HepG2 (cell line): Measurements from ENCODE around the gene HSD11B2. TPM values are rescaled to one million over a fixed set of nuclear protein-coding genes. Genes with fewer than 3 reads are reported as not detected.

Experiments used
- ASH2L ChIP-seq: fragments of 300-600, 200-600 bp; sonication (generic); IDR thresholded peaks from 2 replicates; pipeline ENCODE4 v1.7.0; 2017; ENCODE audit warnings: low read depth, mild to moderate bottlenecking, moderate library complexity, mixed read lengths, low read length; ENCODE audit not compliant: insufficient read length
- CBFB ChIP-seq: sonication (generic); formaldehyde crosslinking; IDR thresholded peaks from 2 replicates; pipeline ENCODE4 v1.4.0; 2020; ENCODE audit warnings: missing genetic modification reagents
- DMTF1 ChIP-seq: sonication (generic); formaldehyde crosslinking; IDR thresholded peaks from 2 replicates; pipeline ENCODE4 v1.4.0; 2020; ENCODE audit warnings: mild to moderate bottlenecking, missing genetic modification reagents
- MEIS1 ChIP-seq: sonication (generic); formaldehyde crosslinking; IDR thresholded peaks from 2 replicates; pipeline ENCODE4 v1.9.0; 2021; ENCODE audit warnings: mild to moderate bottlenecking, missing genetic modification reagents, moderate library complexity, borderline replicate concordance
- NCOR1 ChIP-seq: fragments of 200-600 bp; sonication (generic); IDR thresholded peaks from 2 replicates; pipeline ENCODE4 v1.7.0; 2017; ENCODE audit warnings: antibody characterized with exemption, low read length, borderline replicate concordance
- ONECUT2 ChIP-seq: sonication (generic); formaldehyde crosslinking; IDR thresholded peaks from 2 replicates; pipeline ENCODE4 v1.4.0; 2020; ENCODE audit warnings: missing genetic modification reagents
- SAP130 ChIP-seq: IDR thresholded peaks from 2 replicates; pipeline ENCODE4 v1.6.1; 2016; ENCODE audit warnings: low read depth
- SMAD1 ChIP-seq: sonication (generic); formaldehyde crosslinking; IDR thresholded peaks from 2 replicates; pipeline ENCODE4 v1.4.0; 2020; ENCODE audit warnings: missing genetic modification reagents, low read depth, mild to moderate bottlenecking, borderline replicate concordance
- SMAD3 ChIP-seq: sonication (generic); formaldehyde crosslinking; IDR thresholded peaks from 2 replicates; pipeline ENCODE4 v1.4.0; 2020; ENCODE audit warnings: missing genetic modification reagents
- SMYD3 ChIP-seq: sonication (generic); formaldehyde crosslinking; IDR thresholded peaks from 2 replicates; pipeline ENCODE4 v1.8.1; 2023; ENCODE audit warnings: mild to moderate bottlenecking, missing genetic modification reagents
- SRSF4 ChIP-seq: fragments of 200-400 bp; formaldehyde crosslinking; IDR thresholded peaks from one replicate; pipeline ENCODE4 v1.6.1; 2018; ENCODE audit warnings: mild to moderate bottlenecking, low read depth, low read length, moderate library complexity; ENCODE audit not compliant: poor library complexity, severe bottlenecking
- TFE3 ChIP-seq: IDR thresholded peaks from 2 replicates; pipeline ENCODE4 v1.6.1; 2016
- WIZ ChIP-seq: sonication (generic); formaldehyde crosslinking; IDR thresholded peaks from 2 replicates; pipeline ENCODE4 v1.5.1; 2020; ENCODE audit warnings: mild to moderate bottlenecking, missing genetic modification reagents
- ZFP1 ChIP-seq: IDR thresholded peaks from 2 replicates; pipeline ENCODE4 v1.6.1; 2016
- ZFP82 ChIP-seq: sonication (generic); formaldehyde crosslinking; IDR thresholded peaks from 2 replicates; pipeline ENCODE4 v1.5.1; 2020; ENCODE audit warnings: mild to moderate bottlenecking, missing genetic modification reagents, borderline replicate concordance
- ZFX ChIP-seq: sonication (generic); formaldehyde crosslinking; IDR thresholded peaks from 2 replicates; pipeline ENCODE4 v1.4.0; 2020; ENCODE audit warnings: mild to moderate bottlenecking, low read depth, missing genetic modification reagents, moderate library complexity
- ZNF329 ChIP-seq: sonication (generic); formaldehyde crosslinking; IDR thresholded peaks from 2 replicates; pipeline ENCODE4 v1.9.0; 2021; ENCODE audit warnings: low read depth, mild to moderate bottlenecking, missing genetic modification reagents
- ZNF333 ChIP-seq: sonication (generic); formaldehyde crosslinking; IDR thresholded peaks from 2 replicates; pipeline ENCODE4 v1.4.0; 2020; ENCODE audit warnings: mild to moderate bottlenecking, missing genetic modification reagents, borderline replicate concordance
- ZNF562 ChIP-seq: sonication (generic); formaldehyde crosslinking; IDR thresholded peaks from 2 replicates; pipeline ENCODE4 v1.8.0; 2022; ENCODE audit warnings: missing genetic modification reagents, borderline replicate concordance
- ZNF567 ChIP-seq: sonication (generic); formaldehyde crosslinking; IDR thresholded peaks from 2 replicates; pipeline ENCODE4 v1.8.1; 2023; ENCODE audit warnings: mild to moderate bottlenecking, missing genetic modification reagents, borderline replicate concordance
- ZNF776 ChIP-seq: sonication (generic); formaldehyde crosslinking; IDR thresholded peaks from 2 replicates; pipeline ENCODE4 v1.4.0; 2020; ENCODE audit warnings: mild to moderate bottlenecking, missing genetic modification reagents
- polyA plus RNA-seq, 8 experiments: library from polyadenylated mRNA; depleted of rRNA in 3 of 8; stranded (reverse) in 7 of 8; unstranded in 1 of 8; fragments of >200 nt; fragmentation: Illumina TruSeq in 4 of 8; extraction: Trizol in 4 of 8; gene quantifications; 2 replicates each; pipeline versions ENCODE4 v1.2.1 to v1.2.3, GENCODE V29; 2011 to 2016; ENCODE audit warnings: low read depth in 4 of 8, missing spikeins in 1 of 8, mixed read lengths in 1 of 8; ENCODE audit not compliant: insufficient read depth in 1 of 8
- total RNA-seq, 5 experiments: library from RNA; depleted of rRNA; stranded (reverse); fragments of >200 nt; fragmentation: Illumina TruSeq; extraction: Trizol; gene quantifications; 2 replicates each; pipeline ENCODE4 v1.2.3, GENCODE V29; 2016; ENCODE audit warnings: low read depth in 1 of 5
- TF ChIP-seq, protein P1 (sequence below): sonication (generic); formaldehyde crosslinking; IDR thresholded peaks from 2 replicates; pipeline ENCODE4 v1.4.0; 2020; ENCODE audit warnings: missing genetic modification reagents
- TF ChIP-seq, protein P2 (sequence below): sonication (generic); formaldehyde crosslinking; IDR thresholded peaks from 2 replicates; pipeline ENCODE4 v1.5.0; 2020; ENCODE audit warnings: mild to moderate bottlenecking, missing genetic modification reagents

Gene HSD11B2
- total and polyA plus RNA-seq, 2 of the 13 experiments (the other 11 are each of a cell fraction or from before 2014, with no cell fraction given), result 8.9 to 13.6 TPM

GRCh38 chr16:67430504-67430976, 381 bp upstream of the HSD11B2 start (continued):
- TF ChIP-seq DMTF1 (CRISPR knock-in tag) (peak; percentile 78; the same call in 1 of the 2 replicates), ONECUT2 (CRISPR knock-in tag) (no peak; the same call in 1 of the 2 replicates), SAP130 (CRISPR knock-in tag) (peak; percentile 73), ASH2L (no peak), ZNF562 (no peak), ZNF567 (CRISPR knock-in tag) (peak; percentile 60; the same call in 1 of the 2 replicates), ZFP82 (peak; percentile 94; the same call in 1 of the 2 replicates), MEIS1 (CRISPR knock-in tag) (peak; percentile 79), SMAD1 (peak; percentile 33; the same call in 1 of the 2 replicates), TFE3 (no peak), SRSF4 (no peak), SMYD3 (CRISPR knock-in tag) (no peak), ZNF329 (CRISPR knock-in tag) (no peak; the same call in 1 of the 2 replicates), SMAD3 (CRISPR knock-in tag) (no peak), ZNF333 (CRISPR knock-in tag) (peak; percentile 49; the same call in 1 of the 2 replicates), ZFX (CRISPR knock-in tag) (peak; percentile 71), NCOR1 (no peak), ZFP1 (CRISPR knock-in tag) (0 out of 2 replicates have a peak, but pooled peaks have one; percentile 9), ZNF776 (peak; percentile 95; the same call in 1 of the 2 replicates), WIZ (CRISPR knock-in tag) (peak; percentile 83), CBFB (CRISPR knock-in tag) (no peak)
- TF ChIP-seq, protein P1, sequence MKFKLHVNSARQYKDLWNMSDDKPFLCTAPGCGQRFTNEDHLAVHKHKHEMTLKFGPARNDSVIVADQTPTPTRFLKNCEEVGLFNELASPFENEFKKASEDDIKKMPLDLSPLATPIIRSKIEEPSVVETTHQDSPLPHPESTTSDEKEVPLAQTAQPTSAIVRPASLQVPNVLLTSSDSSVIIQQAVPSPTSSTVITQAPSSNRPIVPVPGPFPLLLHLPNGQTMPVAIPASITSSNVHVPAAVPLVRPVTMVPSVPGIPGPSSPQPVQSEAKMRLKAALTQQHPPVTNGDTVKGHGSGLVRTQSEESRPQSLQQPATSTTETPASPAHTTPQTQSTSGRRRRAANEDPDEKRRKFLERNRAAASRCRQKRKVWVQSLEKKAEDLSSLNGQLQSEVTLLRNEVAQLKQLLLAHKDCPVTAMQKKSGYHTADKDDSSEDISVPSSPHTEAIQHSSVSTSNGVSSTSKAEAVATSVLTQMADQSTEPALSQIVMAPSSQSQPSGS, result no peak
- TF ChIP-seq, protein P2, sequence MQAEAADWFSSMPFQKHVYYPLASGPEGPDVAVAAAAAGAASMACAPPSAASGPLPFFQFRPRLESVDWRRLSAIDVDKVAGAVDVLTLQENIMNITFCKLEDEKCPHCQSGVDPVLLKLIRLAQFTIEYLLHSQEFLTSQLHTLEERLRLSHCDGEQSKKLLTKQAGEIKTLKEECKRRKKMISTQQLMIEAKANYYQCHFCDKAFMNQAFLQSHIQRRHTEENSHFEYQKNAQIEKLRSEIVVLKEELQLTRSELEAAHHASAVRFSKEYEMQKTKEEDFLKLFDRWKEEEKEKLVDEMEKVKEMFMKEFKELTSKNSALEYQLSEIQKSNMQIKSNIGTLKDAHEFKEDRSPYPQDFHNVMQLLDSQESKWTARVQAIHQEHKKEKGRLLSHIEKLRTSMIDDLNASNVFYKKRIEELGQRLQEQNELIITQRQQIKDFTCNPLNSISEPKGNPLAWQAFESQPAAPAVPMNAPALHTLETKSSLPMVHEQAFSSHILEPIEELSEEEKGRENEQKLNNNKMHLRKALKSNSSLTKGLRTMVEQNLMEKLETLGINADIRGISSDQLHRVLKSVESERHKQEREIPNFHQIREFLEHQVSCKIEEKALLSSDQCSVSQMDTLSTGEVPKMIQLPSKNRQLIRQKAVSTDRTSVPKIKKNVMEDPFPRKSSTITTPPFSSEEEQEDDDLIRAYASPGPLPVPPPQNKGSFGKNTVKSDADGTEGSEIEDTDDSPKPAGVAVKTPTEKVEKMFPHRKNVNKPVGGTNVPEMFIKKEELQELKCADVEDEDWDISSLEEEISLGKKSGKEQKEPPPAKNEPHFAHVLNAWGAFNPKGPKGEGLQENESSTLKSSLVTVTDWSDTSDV (CRISPR knock-in tag), result peak; percentile 78; the same call in 1 of the 2 replicates
